ENCODE data around the gene KCNG4.

The KCNG4 gene

DNA sequence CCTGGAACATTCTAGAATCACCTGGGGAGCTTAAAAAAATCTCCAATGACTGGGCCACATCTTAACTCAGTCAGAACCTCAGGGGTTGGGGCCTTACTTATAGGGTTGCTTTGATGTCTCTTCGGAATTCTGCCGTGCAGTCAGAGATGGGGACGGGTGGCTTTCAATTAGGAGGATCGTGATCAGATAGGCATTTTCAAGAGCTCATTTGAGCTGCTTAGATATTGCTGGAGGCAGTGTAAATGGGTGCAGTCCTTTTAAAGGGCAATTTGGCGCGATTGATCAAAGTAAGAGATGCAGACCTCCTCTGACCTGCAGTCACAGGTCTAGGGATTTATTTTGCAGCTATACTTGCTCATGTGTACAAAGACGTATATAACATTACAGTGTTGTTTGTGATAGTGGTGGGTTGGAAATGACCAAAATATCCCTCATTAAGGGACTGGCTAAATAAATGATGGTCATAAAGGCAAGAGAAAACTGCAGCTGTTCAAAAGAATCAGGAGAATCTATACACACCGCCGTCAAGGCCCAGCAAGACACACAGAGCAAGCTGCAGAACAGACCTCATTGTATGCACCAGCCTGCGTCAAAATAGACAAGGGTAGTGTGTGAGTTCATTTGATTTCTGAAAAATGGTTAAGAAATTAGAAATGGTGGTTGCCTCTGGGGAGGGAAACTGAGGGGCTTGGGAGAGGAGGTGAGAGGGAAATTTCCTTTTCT is 6.3 kb upstream of the KCNG4 start:
- peaks cover 13% of the 10 kb centered on the region for H3K27me3 Mint-ChIP-seq (ENCODE audit: low read depth)
- no peaks in the 10 kb centered on the region for H3K36me3 Mint-ChIP-seq (ENCODE audit: low read depth)
- TF ChIP-seq, protein P1, sequence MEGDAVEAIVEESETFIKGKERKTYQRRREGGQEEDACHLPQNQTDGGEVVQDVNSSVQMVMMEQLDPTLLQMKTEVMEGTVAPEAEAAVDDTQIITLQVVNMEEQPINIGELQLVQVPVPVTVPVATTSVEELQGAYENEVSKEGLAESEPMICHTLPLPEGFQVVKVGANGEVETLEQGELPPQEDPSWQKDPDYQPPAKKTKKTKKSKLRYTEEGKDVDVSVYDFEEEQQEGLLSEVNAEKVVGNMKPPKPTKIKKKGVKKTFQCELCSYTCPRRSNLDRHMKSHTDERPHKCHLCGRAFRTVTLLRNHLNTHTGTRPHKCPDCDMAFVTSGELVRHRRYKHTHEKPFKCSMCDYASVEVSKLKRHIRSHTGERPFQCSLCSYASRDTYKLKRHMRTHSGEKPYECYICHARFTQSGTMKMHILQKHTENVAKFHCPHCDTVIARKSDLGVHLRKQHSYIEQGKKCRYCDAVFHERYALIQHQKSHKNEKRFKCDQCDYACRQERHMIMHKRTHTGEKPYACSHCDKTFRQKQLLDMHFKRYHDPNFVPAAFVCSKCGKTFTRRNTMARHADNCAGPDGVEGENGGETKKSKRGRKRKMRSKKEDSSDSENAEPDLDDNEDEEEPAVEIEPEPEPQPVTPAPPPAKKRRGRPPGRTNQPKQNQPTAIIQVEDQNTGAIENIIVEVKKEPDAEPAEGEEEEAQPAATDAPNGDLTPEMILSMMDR (IDR thresholded peaks at IDR 0.05; ENCODE audit: unreplicated experiment in 3 of 3), result no peak
- peaks cover 28% of the 10 kb centered on the region for H3K4me1 Mint-ChIP-seq
- peaks cover 5% of the 10 kb centered on the region for H3K9me3 Mint-ChIP-seq
- no peak overlapping the region for H3K4me3 Mint-ChIP-seq
- H3K27ac Mint-ChIP-seq, result peak overlapping the region in 2 of 3 experiments; percentile 42 to 68

DNA sequence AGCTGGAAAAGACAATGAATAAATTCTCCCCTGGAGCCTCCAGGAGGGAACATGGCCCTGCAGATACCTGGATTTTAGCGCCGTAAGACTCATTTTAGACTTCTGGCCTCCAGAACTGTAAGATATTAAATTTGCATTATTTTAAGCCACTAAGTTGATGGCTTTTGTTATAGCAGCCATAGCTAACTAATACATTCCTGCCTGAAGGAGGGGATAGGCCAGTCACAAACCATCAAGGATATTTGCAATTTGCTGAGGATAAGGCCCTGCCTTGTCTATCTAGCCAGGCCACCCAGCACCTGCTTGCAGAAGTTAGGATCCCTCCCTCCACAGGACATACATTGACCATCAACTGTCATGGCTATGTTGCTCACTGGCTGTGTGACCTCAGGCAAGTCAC is 4.9 kb upstream of the KCNG4 start:
- H3K4me1 Mint-ChIP-seq, result peaks cover 38% of the 10 kb centered on the region
- H3K4me3 Mint-ChIP-seq, result no peak overlapping the region
- TF ChIP-seq, protein P1 (IDR thresholded peaks at IDR 0.05; ENCODE audit: unreplicated experiment in 3 of 3), result no peak
- no peaks in the 10 kb centered on the region for H3K36me3 Mint-ChIP-seq (ENCODE audit: low read depth)
- no peak overlapping the region for H3K27ac Mint-ChIP-seq
- peaks cover 22% of the 10 kb centered on the region for H3K27me3 Mint-ChIP-seq (ENCODE audit: low read depth)
- peaks cover 5% of the 10 kb centered on the region for H3K9me3 Mint-ChIP-seq

DNA sequence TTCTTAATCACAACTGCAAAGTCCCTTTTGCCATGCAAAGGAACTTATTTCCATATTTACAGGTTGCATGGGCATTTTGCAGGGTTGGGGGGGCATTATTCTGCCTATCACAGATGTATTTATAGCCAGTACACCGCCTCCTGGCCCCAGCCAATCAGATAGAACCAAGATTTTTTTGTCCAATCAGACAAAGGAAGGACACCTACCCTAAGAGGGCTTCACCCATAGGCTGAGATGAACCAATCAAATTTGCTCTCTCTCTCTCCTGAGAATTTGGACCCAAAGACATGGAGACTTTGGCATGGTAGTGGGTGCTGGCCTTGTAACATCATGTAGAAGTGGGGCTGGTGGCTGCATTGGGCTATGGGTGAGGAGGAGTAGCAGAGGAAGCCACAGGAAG is 3.9 kb upstream of the KCNG4 start:
- no peak overlapping the region for H3K27ac Mint-ChIP-seq
- H3K36me3 Mint-ChIP-seq (ENCODE audit: low read depth), result no peaks in the 10 kb centered on the region
- TF ChIP-seq, protein P1 (IDR thresholded peaks at IDR 0.05; ENCODE audit: unreplicated experiment in 3 of 3), result no peak
- peaks cover 30% of the 10 kb centered on the region for H3K27me3 Mint-ChIP-seq (ENCODE audit: low read depth)
- H3K4me1 Mint-ChIP-seq, result peaks cover 42% of the 10 kb centered on the region
- H3K4me3 Mint-ChIP-seq, result no peak overlapping the region
- peaks cover 5% of the 10 kb centered on the region for H3K9me3 Mint-ChIP-seq

DNA sequence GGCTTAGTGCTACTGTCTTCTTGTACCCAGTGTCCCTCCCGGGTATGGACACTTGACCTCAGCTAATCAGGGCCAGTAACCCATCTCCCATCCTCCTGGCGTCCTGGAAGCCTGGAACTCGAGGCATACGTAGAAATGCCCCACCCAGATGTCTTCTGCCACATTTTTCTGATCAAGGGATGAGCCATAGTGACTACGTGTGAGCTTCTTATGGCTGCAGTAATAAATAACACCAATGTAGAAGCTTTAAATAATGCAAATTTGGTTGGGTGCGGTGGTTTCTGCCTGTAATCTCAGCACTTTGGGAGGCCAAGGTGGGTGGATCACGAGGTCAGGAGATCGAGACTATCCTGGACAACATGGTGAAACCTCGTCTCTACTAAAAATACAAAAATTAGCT is 3.0 kb upstream of the KCNG4 start:
- H3K4me1 Mint-ChIP-seq, result peaks cover 43% of the 10 kb centered on the region
- peaks cover 5% of the 10 kb centered on the region for H3K9me3 Mint-ChIP-seq
- no peak overlapping the region for H3K27ac Mint-ChIP-seq
- H3K27me3 Mint-ChIP-seq (ENCODE audit: low read depth), result peaks cover 39% of the 10 kb centered on the region
- TF ChIP-seq, protein P1 (IDR thresholded peaks at IDR 0.05; ENCODE audit: unreplicated experiment in 3 of 3), result no peak
- H3K36me3 Mint-ChIP-seq (ENCODE audit: low read depth), result no peaks in the 10 kb centered on the region
- no peak overlapping the region for H3K4me3 Mint-ChIP-seq

DNA sequence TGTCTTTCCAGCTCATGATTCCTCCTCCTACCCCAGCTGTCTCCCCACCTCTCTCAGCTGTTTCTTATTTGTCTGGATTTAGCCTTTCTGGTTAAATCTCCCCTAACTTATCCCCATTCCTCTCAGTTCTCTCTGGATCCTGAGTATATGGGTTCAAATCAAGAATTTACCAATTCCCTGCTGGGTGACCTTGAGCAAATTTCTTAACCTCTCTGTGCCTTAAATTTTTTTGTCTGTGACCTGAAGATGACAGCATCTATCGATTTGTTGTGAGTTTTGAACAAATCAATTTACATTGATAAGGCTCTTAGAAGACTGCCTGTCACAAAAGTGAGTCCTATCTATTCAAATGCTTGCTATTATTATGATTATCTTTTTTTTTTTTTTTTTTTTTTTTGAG is 2.0 kb upstream of the KCNG4 start:
- Mint-ChIP-seq H3K27me3 (ENCODE audit: low read depth) (peaks cover 44% of the 10 kb centered on the region), H3K4me3 (no peak overlapping the region)
- TF ChIP-seq, protein P1 (IDR thresholded peaks at IDR 0.05; ENCODE audit: unreplicated experiment in 3 of 3), result no peak

DNA sequence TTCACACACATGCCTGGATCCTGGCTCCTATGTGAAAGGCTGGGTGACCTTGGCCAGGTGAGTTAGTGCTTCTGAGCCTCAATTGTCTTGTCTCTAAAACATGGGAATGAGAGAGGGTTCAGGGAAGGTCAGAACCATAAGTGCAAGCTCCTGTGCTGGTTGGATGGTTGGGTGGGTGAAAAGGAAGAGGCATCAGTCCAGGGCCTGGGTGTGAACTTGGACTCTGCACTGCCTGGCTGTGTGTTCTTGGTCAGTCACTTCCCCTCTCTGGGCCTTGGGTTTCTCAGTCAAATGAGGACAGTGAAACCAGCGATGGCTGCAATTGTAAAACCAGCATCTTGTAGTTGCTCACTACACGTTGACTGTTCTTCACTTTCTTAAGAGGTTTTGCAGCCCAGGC is 643 bp upstream of the KCNG4 start:
- H3K9me3 Mint-ChIP-seq, result peaks cover 5% of the 10 kb centered on the region
- H3K4me1 Mint-ChIP-seq, result peaks cover 36% of the 10 kb centered on the region
- H3K27me3 Mint-ChIP-seq (ENCODE audit: low read depth), result peaks cover 44% of the 10 kb centered on the region
- peak overlapping the region in 1 of 3 experiments; percentile 25 for H3K4me3 Mint-ChIP-seq
- H3K36me3 Mint-ChIP-seq (ENCODE audit: low read depth), result no peaks in the 10 kb centered on the region
- TF ChIP-seq, protein P1 (IDR thresholded peaks at IDR 0.05; ENCODE audit: unreplicated experiment in 3 of 3), result no peak
- peak overlapping the region in 2 of 3 experiments; percentile 44 to 50 for H3K27ac Mint-ChIP-seq

More for the DNA sequence above, 2.0 kb upstream of the KCNG4 start:
- H3K4me1 Mint-ChIP-seq, result peaks cover 43% of the 10 kb centered on the region
- peak overlapping the region in 1 of 3 experiments; percentile 24 for H3K27ac Mint-ChIP-seq
- peaks cover 5% of the 10 kb centered on the region for H3K9me3 Mint-ChIP-seq
- no peaks in the 10 kb centered on the region for H3K36me3 Mint-ChIP-seq (ENCODE audit: low read depth)

Measured in nephron (organoid).